Fibroblast of peridontal ligament (primary cell): ENCODE data around the gene MEIS2.

Experiments
- DNase-seq: peaks from one replicate; pipeline ENCODE4 v3.0.0-alpha.2; 2010; ENCODE audit errors: extremely low read depth

Gene MEIS2

GRCh38 chr15:37112971-37113670 is 12.8 kb upstream of the MEIS2 start:
- DNase-seq = no peak

DNA sequence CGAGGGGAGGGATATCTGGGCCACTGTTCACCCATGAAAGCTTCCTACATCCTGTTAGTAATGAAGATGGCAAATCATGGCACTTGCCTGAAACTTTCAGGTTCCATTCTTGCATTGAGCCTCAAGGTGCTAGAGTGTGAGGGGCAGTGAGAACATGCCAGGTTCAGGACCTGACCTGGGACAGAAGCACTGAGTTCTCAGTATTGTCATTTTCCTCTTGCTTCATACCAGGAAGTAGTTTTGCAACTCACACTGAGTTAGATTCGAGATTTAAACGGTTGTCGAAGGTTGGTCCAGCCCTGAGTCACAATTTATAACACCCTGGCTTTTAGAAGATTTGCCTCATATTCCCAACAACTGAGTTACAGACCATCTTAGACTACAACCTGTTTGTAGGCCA is 11.8 kb upstream of the MEIS2 start:
- no peak for DNase-seq

DNA sequence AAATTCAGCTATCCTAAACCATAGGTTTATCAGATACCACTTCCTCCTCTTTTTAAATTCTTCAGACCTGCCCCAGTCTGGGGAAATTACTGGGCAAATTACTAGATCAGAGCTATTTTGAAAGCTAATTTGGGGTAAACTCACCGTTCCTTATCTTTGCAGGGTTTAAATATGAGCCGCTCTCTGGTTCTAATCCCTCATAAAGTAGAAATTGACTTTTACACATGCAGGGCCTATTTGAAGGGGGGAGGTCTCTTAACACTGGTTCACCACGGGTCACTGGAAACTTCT is 11.0 kb upstream of the MEIS2 start:
- DNase-seq = no peak

GRCh38 chr15:37109872-37110572 is 9.7 kb upstream of the MEIS2 start:
- DNase-seq = no peak

- no peak for DNase-seq
Observed at GRCh38 chr15:37109168-37109871, 9.0 kb upstream of the MEIS2 start.

GRCh38 chr15:37108381-37109167 is 8.2 kb upstream of the MEIS2 start:
- no peak for DNase-seq

- no peak for DNase-seq
Observed at GRCh38 chr15:37107744-37108380, 7.5 kb upstream of the MEIS2 start.

DNA sequence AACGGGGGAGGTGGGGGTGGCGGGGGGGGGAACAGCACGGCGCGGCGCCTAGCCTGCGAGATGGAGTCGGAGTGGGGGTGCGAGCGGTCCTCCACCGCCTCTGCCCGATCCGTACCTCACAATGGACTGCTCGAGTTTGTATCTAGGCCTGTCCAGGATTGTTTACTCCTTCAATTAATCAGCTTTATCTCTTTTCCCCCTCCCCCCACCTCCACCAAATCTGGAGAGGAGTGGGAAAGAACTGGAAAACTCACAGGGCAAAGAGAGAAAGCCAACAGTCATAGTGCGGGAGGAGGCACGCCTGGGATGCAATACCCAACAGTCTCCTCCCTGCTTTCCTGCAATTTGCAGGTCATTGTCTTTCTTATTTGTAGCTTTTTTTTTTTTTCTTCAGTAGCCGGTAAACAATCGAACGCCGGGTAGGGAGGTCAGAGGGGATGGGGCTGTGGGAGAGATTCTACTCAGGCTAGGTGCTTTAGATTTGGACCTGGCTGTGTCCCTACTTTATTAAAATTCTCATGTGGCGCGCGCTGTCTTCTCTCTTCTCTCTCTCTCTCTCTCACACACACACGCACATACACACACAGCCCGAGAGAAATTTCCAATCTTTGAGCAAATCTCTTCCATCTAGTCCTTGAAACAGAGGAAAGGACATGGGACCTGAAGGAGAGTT is 6.9 kb upstream of the MEIS2 start:
- no peak for DNase-seq

DNA sequence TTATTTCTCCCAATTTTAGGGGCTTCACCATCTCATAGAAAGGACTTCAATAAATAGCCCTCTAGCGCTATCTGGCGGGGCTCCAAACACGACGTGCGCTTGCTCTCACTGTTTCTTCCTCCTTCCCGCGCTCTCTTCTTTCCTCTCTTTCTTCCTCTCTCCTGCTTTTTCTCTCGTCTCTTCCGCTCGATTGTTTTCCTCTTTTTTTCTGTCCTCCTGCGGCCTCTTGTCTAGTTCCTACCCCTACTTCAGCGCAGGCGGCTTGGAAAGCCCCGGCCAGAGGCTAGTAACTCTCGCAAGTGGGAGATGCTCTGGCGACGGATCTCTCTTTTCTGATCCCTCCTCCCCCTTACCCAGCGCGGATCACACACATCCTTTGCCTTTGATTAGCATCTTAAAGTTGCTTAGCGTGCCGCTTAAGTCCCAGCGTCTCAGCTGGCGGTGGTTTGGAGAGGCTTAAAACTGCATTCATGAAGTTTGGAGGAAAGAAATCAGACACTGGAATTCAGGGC is 6.2 kb upstream of the MEIS2 start:
- DNase-seq = no peak

DNA sequence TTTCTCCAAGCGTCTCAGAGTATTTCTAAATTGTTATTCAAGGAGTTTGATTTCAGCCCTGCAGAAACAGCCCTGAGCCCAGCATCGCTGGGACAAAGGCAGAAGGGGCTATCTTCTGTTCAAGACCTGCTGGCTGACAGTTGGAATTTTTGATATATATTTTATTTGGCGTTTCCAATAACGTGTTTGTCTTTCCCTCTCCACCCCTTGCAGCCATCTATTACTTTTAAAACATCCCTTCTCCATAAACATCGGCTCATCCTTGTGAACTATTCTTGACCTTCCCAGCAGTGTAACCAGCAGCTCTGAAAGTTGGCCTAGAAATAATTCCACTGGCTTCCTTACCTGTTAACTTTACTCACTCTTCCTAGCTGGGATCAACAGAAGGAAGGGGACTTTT is 5.5 kb upstream of the MEIS2 start:
- DNase-seq = no peak

DNA sequence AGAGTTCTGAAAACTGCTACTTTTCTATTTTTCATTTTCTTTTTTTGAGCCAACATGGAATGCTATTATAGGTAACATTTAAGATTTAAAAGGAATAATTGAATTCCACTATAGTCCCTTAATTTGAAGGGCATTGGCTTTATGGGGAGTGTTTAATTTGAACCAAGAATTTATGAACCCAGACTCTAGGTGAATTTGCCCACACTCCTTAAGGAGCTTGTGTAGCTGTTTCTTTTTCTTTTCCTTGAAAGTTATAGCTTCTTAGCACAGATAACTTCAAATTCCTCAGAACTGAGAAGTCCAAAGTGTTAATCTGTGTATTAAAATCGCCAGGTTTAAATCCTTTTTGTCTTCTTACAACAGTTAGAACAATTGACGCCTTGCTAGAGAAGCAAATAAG is 4.7 kb upstream of the MEIS2 start:
- DNase-seq = no peak

- no peak for DNase-seq
Observed at GRCh38 chr15:37104424-37104981, 4.2 kb upstream of the MEIS2 start.

- DNase-seq = no peak
Observed at GRCh38 chr15:37103475-37104423, 3.4 kb upstream of the MEIS2 start.

GRCh38 chr15:37103163-37103435 is 2.8 kb upstream of the MEIS2 start:
- no peak for DNase-seq

GRCh38 chr15:37102305-37103162 is 2.2 kb upstream of the MEIS2 start:
- DNase-seq = no peak

DNA sequence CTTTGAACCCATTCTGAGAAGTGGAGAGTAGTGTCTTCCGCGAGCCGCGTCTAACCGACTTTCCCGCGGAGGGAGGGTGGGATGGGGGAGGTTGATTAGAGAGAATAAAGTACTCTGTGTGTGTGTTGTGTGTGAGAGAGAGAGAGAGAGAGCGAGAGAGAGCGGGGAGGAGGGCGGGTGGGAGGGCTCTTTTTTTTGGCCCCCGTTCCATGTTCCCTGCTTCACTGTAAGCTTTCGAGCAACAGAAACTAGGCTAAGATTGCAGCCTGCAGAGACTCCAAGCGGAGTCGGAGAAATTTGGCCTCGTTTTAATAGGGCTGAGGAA is 1.6 kb upstream of the MEIS2 start:
- peak; percentile 39 for DNase-seq

DNA sequence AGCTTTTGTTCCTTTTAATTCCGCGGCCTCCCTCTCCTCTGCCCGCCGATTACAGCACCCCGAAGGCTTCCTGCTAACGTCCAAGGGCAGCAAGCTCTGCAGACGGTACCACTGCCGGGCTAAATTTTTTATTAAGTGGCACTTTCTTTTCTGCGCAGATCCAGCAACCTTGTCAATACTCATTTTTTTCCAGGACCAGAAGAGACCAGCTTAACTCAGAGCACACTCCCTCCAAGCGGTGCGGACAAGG is 542 bp upstream of the MEIS2 start:
- DNase-seq = no peak

- DNase-seq = peak; percentile 44
Observed at GRCh38 chr15:37099319-37100108, 835 bp downstream of the MEIS2 start.
